Endothelial cell (in vitro differentiated cells): ENCODE data around the gene TMEM232. TPM values are rescaled to one million over a fixed set of nuclear protein-coding genes. Genes with fewer than 3 reads are reported as not detected.
"Not testable (repeated sequence)": the region's sequence is repeated elsewhere in the genome, so short reads cannot be mapped to it uniquely, and the experiment has no call there.

Experiments
- DNase-seq: peaks from one replicate; pipeline ENCODE4 v3.0.0; 2021; ENCODE audit warnings: low spot score
- H3K27ac Mint-ChIP-seq: one replicate; pipeline ENCODE4 v1.8.0; 2021; ENCODE audit warnings: mixed read lengths, inconsistent platforms; ENCODE audit not compliant: unreplicated experiment
- H3K27me3 Mint-ChIP-seq: one replicate; pipeline ENCODE4 v1.8.0; 2021; ENCODE audit warnings: mild to moderate bottlenecking, moderate library complexity, mixed read lengths, inconsistent platforms; ENCODE audit not compliant: unreplicated experiment
- H3K36me3 Mint-ChIP-seq: one replicate; pipeline ENCODE4 v1.8.0; 2021; ENCODE audit warnings: mild to moderate bottlenecking, low read depth, mixed read lengths, inconsistent platforms; ENCODE audit not compliant: unreplicated experiment
- H3K4me1 Mint-ChIP-seq: one replicate; pipeline ENCODE4 v1.8.0; 2021; ENCODE audit warnings: mild to moderate bottlenecking, mixed read lengths, inconsistent platforms; ENCODE audit not compliant: unreplicated experiment
- H3K4me3 Mint-ChIP-seq: one replicate; pipeline ENCODE4 v1.8.0; 2021; ENCODE audit warnings: mild to moderate bottlenecking, mixed read lengths, inconsistent platforms; ENCODE audit not compliant: unreplicated experiment
- H3K9me3 Mint-ChIP-seq: one replicate; pipeline ENCODE4 v1.8.0; 2021; ENCODE audit warnings: mixed read lengths, inconsistent platforms; ENCODE audit not compliant: unreplicated experiment
- CTCF ChIP-seq: fragments of 200-600 bp; sonication (generic); IDR thresholded peaks from one replicate; pipeline ENCODE4 v1.5.0; 2021; ENCODE audit warnings: antibody characterized with exemption; ENCODE audit not compliant: unreplicated experiment
- total RNA-seq: library from RNA; stranded (reverse); fragmentation: NEBNext Ultra II Directional; extraction: Animal tissue kit (Norgen Biotek cat#: 25700); gene quantifications from one replicate; pipeline ENCODE4 v1.2.1, GENCODE V29; 2021; ENCODE audit not compliant: unreplicated experiment

The TMEM232 gene
- total RNA-seq, 1 donor from 2014 or later: 3.1 TPM

DNA sequence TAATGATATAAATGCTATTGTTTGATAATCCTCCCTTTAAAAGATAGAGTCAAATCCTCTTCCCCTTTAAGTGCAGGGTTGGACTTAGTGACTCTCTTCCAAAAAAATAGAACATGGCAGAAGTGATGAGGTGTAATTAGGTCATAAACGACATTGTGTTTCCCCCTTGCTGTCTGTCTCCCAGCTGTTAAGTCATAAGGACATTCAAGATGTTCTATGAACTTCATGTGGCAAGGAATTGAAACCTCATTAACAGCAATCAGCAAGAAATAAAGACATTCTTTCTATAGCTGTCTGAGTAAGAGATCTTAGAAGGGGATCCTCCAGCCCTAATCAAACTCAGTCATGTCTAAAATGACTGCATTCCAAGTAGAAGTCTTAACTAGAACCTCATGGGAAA lies 9.1 kb upstream of the TMEM232 start:
- DNase-seq: no peak
- peaks cover 10% of the 10 kb centered on the region for H3K4me1 Mint-ChIP-seq
- H3K4me3 Mint-ChIP-seq: no peak overlapping the region
- H3K27me3 Mint-ChIP-seq: peaks cover 11% of the 10 kb centered on the region
- peaks cover 8% of the 10 kb centered on the region for H3K36me3 Mint-ChIP-seq
- no peak overlapping the region for H3K27ac Mint-ChIP-seq
- H3K9me3 Mint-ChIP-seq: no peaks in the 10 kb centered on the region
- TF ChIP-seq CTCF: no peak

DNA sequence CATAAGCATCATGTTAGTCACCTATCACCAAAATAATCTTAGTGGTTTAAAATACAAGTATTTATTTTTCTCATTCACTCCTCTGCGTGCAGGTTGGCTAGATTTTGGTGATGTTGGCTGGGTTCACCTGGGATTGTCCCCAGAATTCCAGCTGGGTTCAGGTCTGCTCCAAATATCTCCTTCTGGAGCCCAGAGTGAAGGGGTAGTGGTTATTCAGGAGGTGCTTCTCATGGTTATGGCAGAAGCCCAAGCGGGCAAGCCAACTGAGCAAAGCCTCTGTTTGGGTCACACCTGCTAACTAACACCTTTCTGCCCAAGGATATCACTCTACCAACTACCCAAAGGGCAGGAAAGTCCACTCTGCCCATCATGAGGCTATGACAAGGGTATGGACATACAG lies 7.6 kb upstream of the TMEM232 start:
- peaks cover 6% of the 10 kb centered on the region for H3K4me1 Mint-ChIP-seq
- H3K27ac Mint-ChIP-seq: no peak overlapping the region
- no peak overlapping the region for H3K4me3 Mint-ChIP-seq
- H3K9me3 Mint-ChIP-seq: no peaks in the 10 kb centered on the region
- no peak for DNase-seq
- TF ChIP-seq CTCF: no peak
- H3K27me3 Mint-ChIP-seq: peaks cover 11% of the 10 kb centered on the region
- H3K36me3 Mint-ChIP-seq: peaks cover 8% of the 10 kb centered on the region

- H3K36me3 Mint-ChIP-seq, H3K9me3 Mint-ChIP-seq, DNase-seq, H3K4me3 Mint-ChIP-seq, H3K4me1 Mint-ChIP-seq, H3K27ac Mint-ChIP-seq, H3K27me3 Mint-ChIP-seq: not testable (repeated sequence)
Observed at GRCh38 chr5:110731499-110731898, 5.0 kb upstream of the TMEM232 start.

GRCh38 chr5:110727025-110727314 lies 499 bp upstream of the TMEM232 start:
- Mint-ChIP-seq H3K9me3 (no peaks in the 10 kb centered on the region), H3K4me1 (no peaks in the 10 kb centered on the region), H3K36me3 (peaks cover 2% of the 10 kb centered on the region), H3K4me3 (peak overlapping the region; percentile 90), H3K27me3 (no peaks in the 10 kb centered on the region), H3K27ac (peak overlapping the region; percentile 67)
- DNase-seq: no peak
- no peak for TF ChIP-seq CTCF

DNA sequence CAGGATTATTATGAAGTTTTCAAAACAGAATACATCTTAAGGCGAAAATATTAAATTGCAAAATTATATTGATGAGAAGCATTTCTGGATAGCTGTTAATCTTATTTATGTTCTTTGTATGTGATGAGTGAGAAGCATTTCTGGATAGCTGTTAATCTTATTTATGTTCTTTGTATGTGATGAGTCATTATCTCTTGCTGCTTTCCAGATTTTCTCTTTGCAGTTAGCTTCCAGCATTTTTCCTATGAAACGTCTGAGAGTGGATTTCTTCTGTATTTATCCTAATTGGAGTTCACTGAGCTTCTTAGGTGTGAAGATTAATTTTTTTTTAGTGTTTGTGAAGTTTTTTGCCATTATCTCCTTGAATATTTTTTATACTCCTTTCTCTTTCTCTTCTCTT lies 8.2 kb downstream of the TMEM232 start:
- Mint-ChIP-seq H3K27me3 (no peaks in the 10 kb centered on the region), H3K4me3 (no peak overlapping the region), H3K4me1 (no peaks in the 10 kb centered on the region), H3K27ac (no peak overlapping the region), H3K36me3 (no peaks in the 10 kb centered on the region), H3K9me3 (no peaks in the 10 kb centered on the region)
- no peak for DNase-seq
- TF ChIP-seq CTCF: no peak
